Astrocyte of the cerebellum (primary cell): Measurements from ENCODE around the gene NOVA2.

ENCODE experiments used
- DNase-seq: peaks from one replicate; pipeline ENCODE4 v3.0.0-alpha.2; 2011; ENCODE audit warnings: low read depth
- H3K4me3 ChIP-seq: 2 replicates; pipeline ENCODE4 v1.5.1; 2011; ENCODE audit warnings: mild to moderate bottlenecking, low read depth, low read length, moderate library complexity
- CTCF ChIP-seq: IDR thresholded peaks from 2 replicates; pipeline ENCODE4 v1.5.1; 2012; ENCODE audit warnings: low read length, low read depth, moderate library complexity, mild to moderate bottlenecking; ENCODE audit errors: missing control alignments
- in situ Hi-C: cut with HindIII; loops from 2 replicates; pipeline ENCODE4 v1.10.0; 2017; ENCODE audit warnings: low sequenced_read_pairs

The NOVA2 gene

GRCh38 chr19:45962021-45962420, 11.6 kb downstream of the NOVA2 start:
- DNase-seq = no peak
- H3K4me3 ChIP-seq = no peak overlapping the region
- TF ChIP-seq CTCF = no peak
- in situ Hi-C loops = loop anchor here (5.0 kb wide), 1 partner anchor 35 kb away; no protein-coding TSS in a partner anchor

DNA sequence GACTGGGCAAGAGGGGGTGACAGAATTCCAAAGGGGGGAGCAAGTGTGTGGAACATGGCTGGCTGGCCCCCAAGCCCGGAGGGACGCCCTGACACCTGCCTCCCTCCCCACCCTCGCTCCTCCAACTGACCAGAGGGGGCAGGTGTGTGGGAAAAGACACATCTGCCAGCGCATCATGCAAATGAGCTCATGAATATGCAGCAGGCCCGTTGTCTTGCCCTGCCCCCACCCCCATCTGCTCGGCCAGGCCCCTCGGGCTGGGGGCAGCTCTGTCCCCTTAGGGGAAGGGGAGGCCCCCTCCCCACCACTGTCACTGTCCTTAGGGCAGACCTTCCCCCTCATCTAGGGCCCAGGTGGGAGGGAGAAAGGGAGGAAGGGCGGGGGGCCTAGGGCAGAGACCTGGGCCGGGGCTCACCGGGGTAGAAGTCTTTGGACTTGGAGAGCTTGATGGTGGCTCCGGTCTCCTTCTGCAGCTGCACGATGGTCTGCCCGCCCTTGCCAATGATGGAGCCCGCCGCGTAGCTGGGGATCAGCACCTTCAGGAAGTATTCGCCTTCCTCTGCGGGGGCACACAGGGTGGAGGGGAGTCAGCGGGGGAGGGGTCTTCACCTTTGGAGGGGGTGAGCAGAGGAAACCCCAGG, 12.9 kb downstream of the NOVA2 start:
- TF ChIP-seq CTCF = no peak
- no peak for DNase-seq
- in situ Hi-C loops = loop anchor here (5.0 kb wide), 1 partner anchor 33 kb away; no protein-coding TSS in a partner anchor
- H3K4me3 ChIP-seq = no peak overlapping the region

- TF ChIP-seq CTCF = no peak
- in situ Hi-C loops = loop anchor here (5.0 kb wide), 1 partner anchor 32 kb away; no protein-coding TSS in a partner anchor
- no peak for DNase-seq
- H3K4me3 ChIP-seq = no peak overlapping the region
Measured at GRCh38 chr19:45959517-45960025, 14.1 kb downstream of the NOVA2 start.

- in situ Hi-C loops = no loop called here
- TF ChIP-seq CTCF = no peak
- no peak for DNase-seq
Measured at GRCh38 chr19:45958769-45959516, 14.7 kb downstream of the NOVA2 start.

DNA sequence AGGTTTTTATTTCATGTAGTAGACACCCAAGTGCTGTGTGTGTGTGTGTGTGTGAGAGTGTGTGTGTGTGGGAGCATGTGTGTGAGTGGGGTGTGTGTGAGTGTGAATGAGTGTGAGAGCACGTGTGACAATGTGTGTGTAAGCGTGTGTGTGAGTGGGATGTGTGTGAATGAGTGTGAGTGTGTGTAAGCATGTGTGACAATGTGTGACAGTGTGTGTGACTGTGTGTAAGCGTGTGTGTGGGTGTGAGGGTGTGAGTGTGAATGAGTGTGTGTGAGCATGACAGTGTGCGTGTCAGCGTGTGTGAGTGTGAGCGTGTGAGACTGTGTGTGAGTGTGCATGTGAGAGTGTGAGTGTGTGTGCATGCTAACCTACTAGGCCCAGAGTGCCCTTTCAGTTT, 15.3 kb downstream of the NOVA2 start:
- in situ Hi-C loops = no loop called here
- H3K4me3 ChIP-seq = no peak overlapping the region
- DNase-seq = no peak
- TF ChIP-seq CTCF = no peak

More at GRCh38 chr19:45958769-45959516, 14.7 kb downstream of the NOVA2 start:
- no peak overlapping the region for H3K4me3 ChIP-seq

- H3K4me3 ChIP-seq = no peak overlapping the region
- in situ Hi-C loops = no loop called here
- peak; percentile 5 for DNase-seq
- no peak for TF ChIP-seq CTCF
Measured at GRCh38 chr19:45955905-45956608, 17.6 kb downstream of the NOVA2 start.
